T47D (cell line): Measurements from ENCODE around the gene STIM2.
A peak's percentile ranks its signal among the peaks of the same experiment; 100 is the strongest.

Experiments used
- DNase-seq, 2 experiments: peaks; one replicate each; pipeline versions ENCODE4 v3.0.0 to v3.0.0-alpha.2; 2011 to 2012; ENCODE audit warnings: low read depth in 1 of 2, low spot score in 1 of 2
- JUND ChIP-seq: IDR thresholded peaks from 2 replicates; pipeline ENCODE4 v1.6.1; 2012; ENCODE audit warnings: low read depth
- in situ Hi-C: cut with HindIII; loops from 2 replicates; pipeline ENCODE4 v1.10.0; 2016; ENCODE audit warnings: low sequenced_read_pairs, low pct_unique_long_range_greater_than_20kb

The STIM2 gene

GRCh38 chr4:27043200-27043599, 182.6 kb downstream of the STIM2 start:
- TF ChIP-seq JUND, result no peak
- in situ Hi-C loops, result no loop called here
- DNase-seq, result no peak

GRCh38 chr4:27046851-27047250, 186.2 kb downstream of the STIM2 start:
- TF ChIP-seq JUND, result no peak
- DNase-seq, result no peak
- in situ Hi-C loops, result no loop called here

GRCh38 chr4:27048429-27049238, 188.0 kb downstream of the STIM2 start:
- no peak for TF ChIP-seq JUND
- in situ Hi-C loops, result no loop called here
- peak; percentile 18 to 19 for DNase-seq

GRCh38 chr4:27049239-27049829, 188.7 kb downstream of the STIM2 start:
- TF ChIP-seq JUND, result no peak
- in situ Hi-C loops, result no loop called here
- DNase-seq, result no peak

- no peak for TF ChIP-seq JUND
- in situ Hi-C loops, result no loop called here
- DNase-seq, result no peak
These were observed 190.1 kb downstream of the STIM2 start for GRCh38 chr4:27050731-27051130.

- no peak for DNase-seq
- TF ChIP-seq JUND, result no peak
- in situ Hi-C loops, result no loop called here
These were observed 194.7 kb downstream of the STIM2 start for GRCh38 chr4:27055221-27055760.

GRCh38 chr4:27056281-27056680, 195.6 kb downstream of the STIM2 start:
- DNase-seq, result no peak
- no peak for TF ChIP-seq JUND
- in situ Hi-C loops, result no loop called here

- no peak for DNase-seq
- TF ChIP-seq JUND, result no peak
- in situ Hi-C loops, result no loop called here
These were observed 196.4 kb downstream of the STIM2 start for GRCh38 chr4:27057053-27057452.

GRCh38 chr4:27057662-27058061, 197.0 kb downstream of the STIM2 start:
- in situ Hi-C loops, result no loop called here
- no peak for DNase-seq
- TF ChIP-seq JUND, result no peak

GRCh38 chr4:27058819-27059406, 198.3 kb downstream of the STIM2 start:
- in situ Hi-C loops, result no loop called here
- no peak for DNase-seq
- TF ChIP-seq JUND, result no peak

- DNase-seq, result no peak
- in situ Hi-C loops, result no loop called here
- no peak for TF ChIP-seq JUND
These were observed 198.8 kb downstream of the STIM2 start for GRCh38 chr4:27059446-27059845.

- no peak for TF ChIP-seq JUND
- DNase-seq, result no peak
- in situ Hi-C loops, result no loop called here
These were observed 201.6 kb downstream of the STIM2 start for GRCh38 chr4:27062256-27062655.

- TF ChIP-seq JUND, result no peak
- in situ Hi-C loops, result no loop called here
- no peak for DNase-seq
These were observed 205.9 kb downstream of the STIM2 start for GRCh38 chr4:27066591-27066990.
